Hepatocyte (in vitro differentiated cells): ENCODE results near the gene HABP4. TPM values are rescaled to one million over a fixed set of nuclear protein-coding genes. Genes with fewer than 3 reads are reported as not detected.

Experiments
- DNase-seq: peaks from one replicate; pipeline ENCODE4 v3.0.0-alpha.2; 2016; ENCODE audit warnings: low spot score
- H2AFZ ChIP-seq: fragments of 200-600 bp; sonication (generic); 2 replicates; pipeline ENCODE4 v1.6.0; 2016; ENCODE audit warnings: antibody characterized with exemption, mild to moderate bottlenecking
- H3K27ac ChIP-seq: fragments of 200-600 bp; sonication (generic); 2 replicates; pipeline ENCODE4 v1.5.1; 2016; ENCODE audit warnings: mild to moderate bottlenecking
- H3K27me3 ChIP-seq: fragments of 200-600 bp; sonication (generic); 2 replicates; pipeline ENCODE4 v1.6.1; 2016
- H3K36me3 ChIP-seq: fragments of 200-600 bp; sonication (generic); replicated peaks from 2 replicates; pipeline ENCODE4 v1.5.1; 2016; ENCODE audit warnings: low read depth; ENCODE audit not compliant: insufficient read depth
- H3K4me1 ChIP-seq: fragments of 200-600 bp; sonication (generic); 2 replicates; pipeline ENCODE4 v1.5.1; 2016; ENCODE audit warnings: mild to moderate bottlenecking, moderate library complexity; ENCODE audit not compliant: insufficient read depth
- H3K4me2 ChIP-seq: fragments of 200-600 bp; sonication (generic); 2 replicates; pipeline ENCODE4 v1.6.0; 2016
- H3K4me3 ChIP-seq: fragments of 200-600 bp; sonication (generic); 2 replicates; pipeline ENCODE4 v1.5.1; 2016; ENCODE audit warnings: mild to moderate bottlenecking
- H3K79me2 ChIP-seq: fragments of 200-600 bp; sonication (generic); 2 replicates; pipeline ENCODE4 v1.6.0; 2017; ENCODE audit warnings: mild to moderate bottlenecking
- H3K9me2 ChIP-seq: fragments of 200-600 bp; sonication (generic); replicated peaks from 2 replicates; pipeline ENCODE4 v1.6.0; 2017; ENCODE audit warnings: mild to moderate bottlenecking; ENCODE audit not compliant: insufficient read depth
- H3K9me3 ChIP-seq: fragments of 200-600 bp; sonication (generic); 2 replicates; pipeline ENCODE4 v1.5.1; 2016; ENCODE audit warnings: low read depth, mild to moderate bottlenecking
- H4K20me1 ChIP-seq: fragments of 200-600 bp; sonication (generic); 2 replicates; pipeline ENCODE4 v1.6.0; 2016; ENCODE audit warnings: mild to moderate bottlenecking; ENCODE audit not compliant: insufficient read depth, poor library complexity, severe bottlenecking
- EZH2 ChIP-seq: fragments of 200-600 bp; sonication (generic); IDR thresholded peaks from 2 replicates; pipeline ENCODE4 v1.6.1; 2016; ENCODE audit warnings: antibody characterized with exemption, mild to moderate bottlenecking, borderline replicate concordance
- EZH2phosphoT487 ChIP-seq: fragments of 200-600 bp; sonication (generic); IDR thresholded peaks from one replicate; pipeline ENCODE4 v1.6.1; 2018; ENCODE audit warnings: antibody characterized with exemption, mild to moderate bottlenecking, low read depth, moderate library complexity; ENCODE audit not compliant: unreplicated experiment, severe bottlenecking
- WGBS: methylation state at CpG from one replicate; pipeline ENCODE4 v1.1.6; 2016; ENCODE audit warnings: low lambda C conversion rate; ENCODE audit errors: missing lambda C conversion rate; 5-methylcytosine and 5-hydroxymethylcytosine counted together
- polyA plus RNA-seq: library from polyadenylated mRNA; unstranded; fragments of >200 nt; fragmentation: Nextera tagmentation; extraction: Ambion mirVana; gene quantifications from 2 replicates; pipeline ENCODE4 v1.2.1, GENCODE V29; 2016
- total RNA-seq: library from RNA; depleted of rRNA; stranded (reverse); fragments of >200 nt; gene quantifications from 2 replicates; pipeline ENCODE4 v1.2.3, GENCODE V29; 2014
- TF ChIP-seq, protein P1 (sequence below): fragments of 200-600 bp; sonication (generic); IDR thresholded peaks from 2 replicates; pipeline ENCODE4 v1.5.1; 2016; ENCODE audit warnings: antibody characterized with exemption, mild to moderate bottlenecking; ENCODE audit not compliant: poor library complexity

HABP4 gene
- total and polyA plus RNA-seq, 2 experiments from 2014 or later = 13.1 to 24.8 TPM

DNA sequence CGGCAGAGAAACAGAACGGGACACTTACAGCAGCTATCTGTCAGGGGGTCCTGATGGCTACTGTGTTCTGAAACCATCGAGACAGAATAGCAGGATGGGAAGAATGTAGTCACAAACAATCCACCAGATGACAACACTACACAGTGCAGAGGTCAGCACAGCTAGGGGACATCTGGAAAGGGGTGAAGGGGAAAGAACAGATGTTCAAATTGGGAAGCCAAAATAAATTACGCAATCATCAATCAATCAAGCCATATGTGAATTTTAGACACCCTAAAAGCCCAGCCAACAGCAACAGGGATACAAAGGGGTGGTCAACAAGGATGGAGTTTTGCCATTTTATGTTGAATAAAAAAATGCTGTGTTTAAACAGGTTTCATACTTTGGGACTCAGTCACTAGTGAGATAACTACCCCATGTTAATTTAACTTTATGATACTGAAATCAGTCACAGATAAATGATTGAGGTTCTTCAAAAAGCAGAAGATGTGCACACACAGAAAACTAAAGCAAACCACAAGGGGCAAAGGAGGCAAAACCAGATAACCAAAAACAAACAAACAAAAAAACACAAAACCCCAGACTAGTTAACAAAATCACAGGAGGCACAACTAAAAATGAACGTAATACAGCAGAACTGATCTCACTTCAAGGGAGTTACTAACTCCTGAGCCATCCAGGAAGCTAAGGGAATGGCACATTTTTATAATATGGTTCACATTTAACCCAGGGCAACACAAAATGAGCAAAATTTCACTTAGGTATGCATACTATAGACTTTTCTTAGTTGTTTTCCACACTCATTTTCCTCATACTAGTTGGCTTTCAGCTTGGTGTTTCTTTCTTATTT, 65.9 kb downstream of the HABP4 start:
- H3K36me3 ChIP-seq = no peaks in the 10 kb centered on the region
- no peaks in the 10 kb centered on the region for H4K20me1 ChIP-seq
- H2AFZ ChIP-seq = no peak overlapping the region
- no peaks in the 10 kb centered on the region for H3K4me1 ChIP-seq
- H3K9me2 ChIP-seq = no peaks in the 10 kb centered on the region
- no peaks in the 10 kb centered on the region for H3K9me3 ChIP-seq
- TF ChIP-seq EZH2phosphoT487 (no peak), EZH2 (no peak)
- TF ChIP-seq, protein P1, sequence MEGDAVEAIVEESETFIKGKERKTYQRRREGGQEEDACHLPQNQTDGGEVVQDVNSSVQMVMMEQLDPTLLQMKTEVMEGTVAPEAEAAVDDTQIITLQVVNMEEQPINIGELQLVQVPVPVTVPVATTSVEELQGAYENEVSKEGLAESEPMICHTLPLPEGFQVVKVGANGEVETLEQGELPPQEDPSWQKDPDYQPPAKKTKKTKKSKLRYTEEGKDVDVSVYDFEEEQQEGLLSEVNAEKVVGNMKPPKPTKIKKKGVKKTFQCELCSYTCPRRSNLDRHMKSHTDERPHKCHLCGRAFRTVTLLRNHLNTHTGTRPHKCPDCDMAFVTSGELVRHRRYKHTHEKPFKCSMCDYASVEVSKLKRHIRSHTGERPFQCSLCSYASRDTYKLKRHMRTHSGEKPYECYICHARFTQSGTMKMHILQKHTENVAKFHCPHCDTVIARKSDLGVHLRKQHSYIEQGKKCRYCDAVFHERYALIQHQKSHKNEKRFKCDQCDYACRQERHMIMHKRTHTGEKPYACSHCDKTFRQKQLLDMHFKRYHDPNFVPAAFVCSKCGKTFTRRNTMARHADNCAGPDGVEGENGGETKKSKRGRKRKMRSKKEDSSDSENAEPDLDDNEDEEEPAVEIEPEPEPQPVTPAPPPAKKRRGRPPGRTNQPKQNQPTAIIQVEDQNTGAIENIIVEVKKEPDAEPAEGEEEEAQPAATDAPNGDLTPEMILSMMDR = no peak
- WGBS = 90% methylated on average over 5 of the region's 5 CpGs
- H3K27me3 ChIP-seq = no peaks in the 10 kb centered on the region
- H3K4me3 ChIP-seq = no peak overlapping the region
- no peak for DNase-seq
- no peaks in the 10 kb centered on the region for H3K79me2 ChIP-seq
- H3K4me2 ChIP-seq = no peak overlapping the region
- no peak overlapping the region for H3K27ac ChIP-seq

DNA sequence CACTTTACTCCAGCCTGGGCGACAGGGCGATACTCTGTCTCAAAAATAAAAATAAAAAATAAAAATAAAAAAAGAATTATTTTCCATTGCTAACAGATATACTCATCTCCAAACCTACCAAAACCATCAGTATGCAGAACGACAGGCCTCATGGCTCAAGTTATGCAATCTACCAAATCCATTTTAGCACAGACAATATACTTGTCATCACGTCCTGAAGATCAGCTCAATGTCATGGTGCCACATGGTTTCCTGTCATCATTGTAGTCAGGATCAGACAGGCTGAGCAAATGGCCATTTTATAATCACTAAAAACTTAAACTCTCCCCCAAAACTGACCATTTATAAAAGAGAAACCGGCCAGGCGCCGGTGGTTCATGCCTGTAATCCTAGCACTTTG, 69.1 kb downstream of the HABP4 start:
- no peaks in the 10 kb centered on the region for H3K79me2 ChIP-seq
- H3K4me2 ChIP-seq = no peak overlapping the region
- DNase-seq = no peak
- TF ChIP-seq EZH2 (no peak), EZH2phosphoT487 (no peak)
- TF ChIP-seq, protein P1 = no peak
- H3K4me1 ChIP-seq = no peaks in the 10 kb centered on the region
- H2AFZ ChIP-seq = no peak overlapping the region
- no peak overlapping the region for H3K4me3 ChIP-seq
- H3K9me3 ChIP-seq = no peaks in the 10 kb centered on the region
- WGBS = 98% methylated on average over 7 of the region's 7 CpGs
- no peaks in the 10 kb centered on the region for H4K20me1 ChIP-seq
- no peak overlapping the region for H3K27ac ChIP-seq
- no peaks in the 10 kb centered on the region for H3K27me3 ChIP-seq
- no peaks in the 10 kb centered on the region for H3K36me3 ChIP-seq
- no peaks in the 10 kb centered on the region for H3K9me2 ChIP-seq

DNA sequence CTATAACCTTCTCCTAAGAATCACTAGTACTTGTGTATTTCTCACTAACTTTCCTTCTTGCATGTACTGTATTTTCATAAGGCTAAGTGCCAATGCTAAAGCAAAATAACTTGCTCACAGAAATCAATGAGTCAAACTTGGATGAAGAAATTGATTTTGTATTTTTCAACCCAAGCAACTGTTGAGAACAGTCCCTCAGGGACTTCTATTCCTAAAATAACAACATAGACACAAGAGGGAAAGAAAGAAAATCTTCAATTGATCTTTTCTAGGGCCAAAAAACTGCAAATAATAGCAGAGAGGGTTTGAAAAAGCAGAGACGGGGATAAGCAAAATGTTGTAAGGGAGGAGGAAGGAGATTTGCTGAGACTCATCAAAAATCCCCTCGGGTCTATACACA, 69.8 kb downstream of the HABP4 start:
- Histone ChIP-seq H3K27me3 (no peaks in the 10 kb centered on the region), H2AFZ (no peak overlapping the region), H3K27ac (no peak overlapping the region), H3K4me1 (no peaks in the 10 kb centered on the region), H3K36me3 (no peaks in the 10 kb centered on the region), H3K4me2 (no peak overlapping the region), H4K20me1 (no peaks in the 10 kb centered on the region), H3K9me2 (no peaks in the 10 kb centered on the region), H3K4me3 (no peak overlapping the region), H3K9me3 (no peaks in the 10 kb centered on the region), H3K79me2 (no peaks in the 10 kb centered on the region)
- TF ChIP-seq EZH2 (no peak), EZH2phosphoT487 (no peak)
- TF ChIP-seq, protein P1 = no peak
- no peak for DNase-seq
- 90% methylated on average over 2 of the region's 2 CpGs for WGBS
